LoVo (cell line): ENCODE measurements around the gene ANKS3.

Source experiments
- DNase-seq: peaks from one replicate; pipeline ENCODE4 v3.0.0-alpha.2; 2016; ENCODE audit warnings: low spot score

The ANKS3 gene

GRCh38 chr16:4695473-4696171 is 38.4 kb downstream of the ANKS3 start:
- DNase-seq = no peak

GRCh38 chr16:4694642-4695451 is 39.2 kb downstream of the ANKS3 start:
- no peak for DNase-seq

DNA sequence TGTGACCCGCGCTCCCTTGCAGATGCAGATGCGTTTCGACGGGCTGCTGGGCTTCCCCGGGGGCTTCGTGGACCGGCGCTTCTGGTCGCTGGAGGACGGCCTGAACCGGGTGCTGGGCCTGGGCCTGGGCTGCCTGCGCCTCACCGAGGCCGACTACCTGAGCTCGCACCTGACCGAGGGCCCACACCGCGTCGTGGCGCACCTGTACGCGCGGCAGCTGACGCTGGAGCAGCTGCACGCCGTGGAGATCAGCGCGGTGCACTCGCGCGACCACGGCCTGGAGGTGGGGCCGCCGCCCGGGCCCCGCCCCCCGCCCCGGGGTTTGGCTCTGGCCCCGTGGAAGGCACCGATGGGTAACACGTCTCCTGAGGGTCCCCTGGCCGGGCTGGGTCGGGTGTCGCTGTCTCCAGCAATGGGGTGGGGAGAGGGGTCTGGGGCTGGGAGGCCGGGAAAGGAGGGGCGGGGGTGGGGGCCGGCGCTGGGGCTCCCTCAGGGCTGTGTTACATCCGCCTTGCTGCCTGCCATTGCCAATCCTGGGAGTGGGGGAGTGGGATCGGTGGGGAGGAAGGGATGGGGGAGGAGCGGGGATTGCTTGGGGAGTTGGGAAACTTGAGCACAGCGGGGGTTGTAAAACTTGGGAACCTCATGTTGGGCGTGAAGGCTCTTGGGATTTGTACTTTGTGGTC is 40.0 kb downstream of the ANKS3 start:
- peak; percentile 30 for DNase-seq

- peak; percentile 96 for DNase-seq
These were observed 40.6 kb downstream of the ANKS3 start, which contains the start of gene NUDT16L1 for GRCh38 chr16:4693296-4693955. Gene NUDT16L1, plus strand, starts transcription at chr16:4693562. Its CDS starts 165 bp downstream, at chr16:4693727.

GRCh38 chr16:4692460-4693295 is 41.4 kb downstream of the ANKS3 start:
- no peak for DNase-seq

GRCh38 chr16:4691666-4692412 is 42.2 kb downstream of the ANKS3 start:
- DNase-seq = no peak

- DNase-seq = no peak
These were observed 43.0 kb downstream of the ANKS3 start for GRCh38 chr16:4690946-4691665.

DNA sequence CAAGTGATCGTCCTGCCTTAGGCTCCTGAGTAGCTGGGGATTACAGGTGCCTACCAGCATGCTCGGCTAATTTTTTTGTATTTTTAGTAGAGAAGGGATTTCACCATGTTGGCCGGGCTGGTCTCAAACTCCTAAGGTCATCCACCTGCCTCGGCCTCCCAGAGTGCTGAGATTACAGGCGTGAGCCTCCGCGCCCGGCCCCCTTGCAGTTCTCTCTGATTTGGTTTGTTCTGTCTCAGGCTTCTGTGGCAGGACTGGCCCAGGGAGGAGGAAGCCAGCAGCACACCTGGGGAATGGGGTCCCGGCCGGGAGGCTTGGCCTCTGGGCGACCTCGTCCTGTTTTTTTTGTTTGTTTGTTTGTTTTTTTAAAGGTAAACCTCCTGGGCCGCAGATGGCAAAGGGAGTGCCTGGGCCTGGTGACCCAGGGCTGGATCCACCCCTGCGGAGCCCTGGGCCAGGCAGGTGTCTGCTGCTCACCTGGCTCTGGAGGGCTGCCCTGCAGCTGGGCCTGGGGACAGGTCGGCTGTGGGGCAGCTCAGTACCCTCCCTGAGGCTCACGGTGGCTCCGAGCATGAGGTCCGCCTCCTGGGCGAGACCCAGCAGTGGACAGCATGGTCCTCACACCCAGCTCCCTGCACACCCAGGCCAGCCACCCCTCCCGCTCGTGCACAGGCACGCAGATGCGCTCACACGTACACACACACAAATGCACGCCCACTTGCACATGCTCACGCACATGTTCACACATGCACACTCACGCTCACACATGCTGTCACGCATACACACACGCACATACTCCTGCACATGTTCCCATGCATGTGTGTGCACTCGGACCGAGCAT is 44.0 kb downstream of the ANKS3 start:
- DNase-seq = no peak

DNA sequence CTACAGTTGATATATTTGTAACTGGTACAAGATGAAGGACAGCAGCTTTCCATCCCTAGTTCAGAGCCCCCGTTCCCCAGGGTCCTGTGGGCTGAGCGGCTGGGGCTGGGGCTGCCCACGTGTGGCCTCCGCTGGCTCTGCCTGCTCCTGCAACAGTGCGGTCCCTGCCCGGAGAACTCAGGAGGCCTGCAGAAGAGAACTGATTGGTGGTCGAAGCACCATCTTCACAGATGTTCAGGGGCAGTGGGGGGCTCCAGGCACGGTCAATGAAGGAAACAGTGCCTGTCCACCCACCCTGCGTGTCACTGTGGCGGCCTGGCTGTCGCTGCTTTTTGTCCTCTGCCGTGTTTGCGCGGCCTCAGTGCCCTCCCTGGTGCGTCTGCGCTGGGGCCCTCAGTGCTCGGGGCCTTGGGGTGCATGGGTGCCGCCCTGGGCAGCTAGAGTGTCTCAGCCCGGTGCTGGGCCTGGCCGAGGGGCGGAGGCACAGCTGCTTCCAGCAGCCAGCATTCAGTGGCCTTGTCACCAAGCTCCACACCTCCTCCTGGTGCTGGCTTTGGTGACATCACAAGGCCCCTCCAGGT is 44.9 kb downstream of the ANKS3 start:
- no peak for DNase-seq

DNA sequence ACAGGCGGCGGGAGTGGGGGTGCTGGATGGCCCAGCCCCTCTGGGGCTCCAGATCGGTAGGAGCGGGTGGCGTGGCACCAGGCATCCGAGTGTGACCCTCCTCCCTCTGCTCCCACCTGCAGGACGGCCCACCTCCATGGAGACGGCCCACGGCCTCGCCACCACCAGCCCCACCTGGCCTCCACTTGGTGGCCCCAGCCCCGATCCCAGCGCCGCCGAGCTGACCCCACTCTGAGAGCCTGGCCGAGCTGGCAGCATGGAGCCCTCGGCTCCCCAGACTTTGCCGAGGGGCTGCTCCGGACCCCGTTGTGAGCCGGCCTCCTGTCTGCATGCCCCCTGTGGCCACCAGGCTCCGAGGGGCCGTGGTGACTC is 45.4 kb downstream of the ANKS3 start:
- DNase-seq = no peak

- no peak for DNase-seq
These were observed 46.0 kb downstream of the ANKS3 start for GRCh38 chr16:4687946-4688673.

GRCh38 chr16:4687416-4687815 is 46.7 kb downstream of the ANKS3 start:
- no peak for DNase-seq

- DNase-seq = no peak
These were observed 47.4 kb downstream of the ANKS3 start for GRCh38 chr16:4686497-4687210.

- no peak for DNase-seq
These were observed 48.1 kb downstream of the ANKS3 start for GRCh38 chr16:4685776-4686496.

DNA sequence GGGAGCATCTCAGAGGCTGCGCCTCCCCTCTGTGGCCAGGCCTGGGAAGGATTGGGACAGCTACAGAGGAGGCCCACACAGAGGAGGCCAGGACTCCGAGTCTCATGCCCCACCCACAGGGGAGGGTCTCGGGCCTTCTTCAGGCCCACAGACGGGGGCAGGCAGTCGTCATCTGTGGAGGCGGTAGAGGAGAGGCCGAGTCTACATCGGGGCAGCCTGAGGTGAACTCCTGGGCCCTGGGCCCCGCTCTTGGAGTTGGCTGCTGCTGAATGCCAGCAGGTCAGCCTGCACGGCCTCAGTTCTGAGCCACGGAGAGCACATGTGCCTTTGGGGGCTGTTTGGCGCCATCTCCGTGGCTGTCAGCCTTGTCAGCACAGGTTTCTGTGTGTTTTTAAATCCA is 48.8 kb downstream of the ANKS3 start:
- no peak for DNase-seq

DNA sequence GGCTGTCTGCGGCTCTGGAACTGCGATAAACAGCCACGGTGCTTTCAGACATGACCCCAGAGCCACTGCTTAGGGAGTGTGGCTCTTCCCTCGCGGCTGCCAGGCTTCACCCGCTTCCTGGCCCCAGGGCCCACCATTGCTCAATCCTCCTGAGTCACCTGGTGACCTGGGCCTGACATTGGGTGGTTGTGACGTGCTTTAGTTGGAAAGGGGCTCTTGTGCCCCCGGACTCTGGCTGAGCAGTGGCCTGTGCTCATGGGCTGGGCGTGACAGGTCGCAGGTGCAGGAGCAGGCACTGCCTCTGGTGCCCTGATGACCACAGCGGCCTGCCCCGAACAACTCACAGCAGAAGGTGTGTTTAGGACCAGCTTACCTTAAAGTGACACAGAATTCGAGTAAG is 49.3 kb downstream of the ANKS3 start:
- no peak for DNase-seq
